IMR-90 (cell line): ENCODE measurements around the gene TRIM46.

Experiments
- BHLHE40 ChIP-seq: fragments of 150-350 bp; IDR thresholded peaks from 2 replicates; pipeline ENCODE4 v1.6.1; 2016; ENCODE audit warnings: mild to moderate bottlenecking, low read depth, low read length
- CHD1 ChIP-seq: IDR thresholded peaks from 2 replicates; pipeline ENCODE4 v1.6.1; 2012; ENCODE audit warnings: low read depth, low read length, improper control_type of control experiment
- CTCF ChIP-seq: conservative IDR thresholded peaks from 2 replicates; pipeline ENCODE4 v1.5.1; 2012; ENCODE audit warnings: mild to moderate bottlenecking, low read depth, low read length, improper control_type of control experiment
- POLR2A ChIP-seq: IDR thresholded peaks from 2 replicates; pipeline ENCODE4 v1.6.1; 2012; ENCODE audit warnings: mild to moderate bottlenecking, low read depth, low read length
- RAD21 ChIP-seq: IDR thresholded peaks from 2 replicates; pipeline ENCODE4 v1.6.1; 2012; ENCODE audit warnings: low read length, improper control_type of control experiment
- RCOR1 ChIP-seq: IDR thresholded peaks from 2 replicates; pipeline ENCODE4 v1.6.1; 2012; ENCODE audit warnings: mild to moderate bottlenecking, low read length, improper control_type of control experiment; ENCODE audit not compliant: insufficient replicate concordance
- SMC3 ChIP-seq: fragments of 150-350 bp; IDR thresholded peaks from 2 replicates; pipeline ENCODE4 v1.6.1; 2016; ENCODE audit warnings: low read depth, mild to moderate bottlenecking, antibody characterized with exemption, low read length, moderate library complexity

- TF ChIP-seq CTCF (no peak), SMC3 (no peak), CHD1 (no peak), BHLHE40 (no peak), POLR2A (no peak), RAD21 (no peak), RCOR1 (no peak)
These were observed 32.4 kb downstream of the TRIM46 start for GRCh38 chr1:155205969-155206593.
